ENCODE measurements around the gene PALM3.

PALM3 gene

DNA sequence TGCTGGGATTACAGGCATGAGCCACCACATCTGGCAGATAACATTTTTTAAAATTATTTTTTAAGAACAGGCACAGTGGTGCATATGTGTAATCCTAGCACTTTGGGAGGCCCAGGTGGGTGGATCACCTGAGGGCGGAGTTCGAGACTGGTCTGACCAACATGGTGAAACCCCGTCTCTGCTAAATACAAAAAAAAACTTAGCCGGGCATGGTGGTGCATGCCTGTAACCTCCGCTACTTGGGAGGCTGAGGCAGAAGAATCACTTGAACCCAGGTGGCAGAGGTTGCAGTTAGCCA lies 631 bp upstream of the PALM3 start:
- no peak for ATAC-seq
- TF ChIP-seq, protein P1, sequence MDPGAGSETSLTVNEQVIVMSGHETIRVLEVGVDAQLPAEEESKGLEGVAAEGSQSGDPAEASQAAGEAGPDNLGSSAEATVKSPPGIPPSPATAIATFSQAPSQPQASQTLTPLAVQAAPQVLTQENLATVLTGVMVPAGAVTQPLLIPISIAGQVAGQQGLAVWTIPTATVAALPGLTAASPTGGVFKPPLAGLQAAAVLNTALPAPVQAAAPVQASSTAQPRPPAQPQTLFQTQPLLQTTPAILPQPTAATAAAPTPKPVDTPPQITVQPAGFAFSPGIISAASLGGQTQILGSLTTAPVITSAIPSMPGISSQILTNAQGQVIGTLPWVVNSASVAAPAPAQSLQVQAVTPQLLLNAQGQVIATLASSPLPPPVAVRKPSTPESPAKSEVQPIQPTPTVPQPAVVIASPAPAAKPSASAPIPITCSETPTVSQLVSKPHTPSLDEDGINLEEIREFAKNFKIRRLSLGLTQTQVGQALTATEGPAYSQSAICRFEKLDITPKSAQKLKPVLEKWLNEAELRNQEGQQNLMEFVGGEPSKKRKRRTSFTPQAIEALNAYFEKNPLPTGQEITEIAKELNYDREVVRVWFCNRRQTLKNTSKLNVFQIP (CRISPR knock-in tag; IDR thresholded peaks at IDR 0.05; ENCODE audit: borderline replicate concordance, low read depth): no peak
- TF ChIP-seq ZNF565 (CRISPR knock-in tag; conservative IDR thresholded peaks at IDR 0.05; ENCODE audit: low read depth) (no peak), SNAI2 (CRISPR knock-in tag; IDR thresholded peaks at IDR 0.05) (no peak), RARB (CRISPR knock-in tag; IDR thresholded peaks at IDR 0.05) (no peak), ARNTL (CRISPR knock-in tag; IDR thresholded peaks at IDR 0.05; ENCODE audit: borderline replicate concordance, low read depth) (no peak), OSR1 (CRISPR knock-in tag; IDR thresholded peaks at IDR 0.05) (no peak), BACH2 (CRISPR knock-in tag; IDR thresholded peaks at IDR 0.05; ENCODE audit: borderline replicate concordance) (no peak), ZC3H10 (CRISPR knock-in tag; IDR thresholded peaks at IDR 0.05) (no peak), ZFP3 (CRISPR knock-in tag; IDR thresholded peaks at IDR 0.05) (no peak), ISL1 (CRISPR knock-in tag; IDR thresholded peaks at IDR 0.05) (no peak), CSDC2 (CRISPR knock-in tag; IDR thresholded peaks at IDR 0.05) (no peak), TOX (CRISPR knock-in tag; IDR thresholded peaks at IDR 0.05; ENCODE audit: borderline replicate concordance) (no peak), ZNF70 (CRISPR knock-in tag; IDR thresholded peaks at IDR 0.05) (no peak)
- TF ChIP-seq, protein P2, sequence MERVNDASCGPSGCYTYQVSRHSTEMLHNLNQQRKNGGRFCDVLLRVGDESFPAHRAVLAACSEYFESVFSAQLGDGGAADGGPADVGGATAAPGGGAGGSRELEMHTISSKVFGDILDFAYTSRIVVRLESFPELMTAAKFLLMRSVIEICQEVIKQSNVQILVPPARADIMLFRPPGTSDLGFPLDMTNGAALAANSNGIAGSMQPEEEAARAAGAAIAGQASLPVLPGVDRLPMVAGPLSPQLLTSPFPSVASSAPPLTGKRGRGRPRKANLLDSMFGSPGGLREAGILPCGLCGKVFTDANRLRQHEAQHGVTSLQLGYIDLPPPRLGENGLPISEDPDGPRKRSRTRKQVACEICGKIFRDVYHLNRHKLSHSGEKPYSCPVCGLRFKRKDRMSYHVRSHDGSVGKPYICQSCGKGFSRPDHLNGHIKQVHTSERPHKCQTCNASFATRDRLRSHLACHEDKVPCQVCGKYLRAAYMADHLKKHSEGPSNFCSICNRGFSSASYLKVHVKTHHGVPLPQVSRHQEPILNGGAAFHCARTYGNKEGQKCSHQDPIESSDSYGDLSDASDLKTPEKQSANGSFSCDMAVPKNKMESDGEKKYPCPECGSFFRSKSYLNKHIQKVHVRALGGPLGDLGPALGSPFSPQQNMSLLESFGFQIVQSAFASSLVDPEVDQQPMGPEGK (CRISPR knock-in tag; IDR thresholded peaks at IDR 0.05; ENCODE audit: borderline replicate concordance): no peak
- TF ChIP-seq, protein P3, sequence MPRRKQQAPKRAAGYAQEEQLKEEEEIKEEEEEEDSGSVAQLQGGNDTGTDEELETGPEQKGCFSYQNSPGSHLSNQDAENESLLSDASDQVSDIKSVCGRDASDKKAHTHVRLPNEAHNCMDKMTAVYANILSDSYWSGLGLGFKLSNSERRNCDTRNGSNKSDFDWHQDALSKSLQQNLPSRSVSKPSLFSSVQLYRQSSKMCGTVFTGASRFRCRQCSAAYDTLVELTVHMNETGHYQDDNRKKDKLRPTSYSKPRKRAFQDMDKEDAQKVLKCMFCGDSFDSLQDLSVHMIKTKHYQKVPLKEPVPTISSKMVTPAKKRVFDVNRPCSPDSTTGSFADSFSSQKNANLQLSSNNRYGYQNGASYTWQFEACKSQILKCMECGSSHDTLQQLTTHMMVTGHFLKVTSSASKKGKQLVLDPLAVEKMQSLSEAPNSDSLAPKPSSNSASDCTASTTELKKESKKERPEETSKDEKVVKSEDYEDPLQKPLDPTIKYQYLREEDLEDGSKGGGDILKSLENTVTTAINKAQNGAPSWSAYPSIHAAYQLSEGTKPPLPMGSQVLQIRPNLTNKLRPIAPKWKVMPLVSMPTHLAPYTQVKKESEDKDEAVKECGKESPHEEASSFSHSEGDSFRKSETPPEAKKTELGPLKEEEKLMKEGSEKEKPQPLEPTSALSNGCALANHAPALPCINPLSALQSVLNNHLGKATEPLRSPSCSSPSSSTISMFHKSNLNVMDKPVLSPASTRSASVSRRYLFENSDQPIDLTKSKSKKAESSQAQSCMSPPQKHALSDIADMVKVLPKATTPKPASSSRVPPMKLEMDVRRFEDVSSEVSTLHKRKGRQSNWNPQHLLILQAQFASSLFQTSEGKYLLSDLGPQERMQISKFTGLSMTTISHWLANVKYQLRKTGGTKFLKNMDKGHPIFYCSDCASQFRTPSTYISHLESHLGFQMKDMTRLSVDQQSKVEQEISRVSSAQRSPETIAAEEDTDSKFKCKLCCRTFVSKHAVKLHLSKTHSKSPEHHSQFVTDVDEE (CRISPR knock-in tag; IDR thresholded peaks at IDR 0.05): no peak
- TF ChIP-seq, protein P4, sequence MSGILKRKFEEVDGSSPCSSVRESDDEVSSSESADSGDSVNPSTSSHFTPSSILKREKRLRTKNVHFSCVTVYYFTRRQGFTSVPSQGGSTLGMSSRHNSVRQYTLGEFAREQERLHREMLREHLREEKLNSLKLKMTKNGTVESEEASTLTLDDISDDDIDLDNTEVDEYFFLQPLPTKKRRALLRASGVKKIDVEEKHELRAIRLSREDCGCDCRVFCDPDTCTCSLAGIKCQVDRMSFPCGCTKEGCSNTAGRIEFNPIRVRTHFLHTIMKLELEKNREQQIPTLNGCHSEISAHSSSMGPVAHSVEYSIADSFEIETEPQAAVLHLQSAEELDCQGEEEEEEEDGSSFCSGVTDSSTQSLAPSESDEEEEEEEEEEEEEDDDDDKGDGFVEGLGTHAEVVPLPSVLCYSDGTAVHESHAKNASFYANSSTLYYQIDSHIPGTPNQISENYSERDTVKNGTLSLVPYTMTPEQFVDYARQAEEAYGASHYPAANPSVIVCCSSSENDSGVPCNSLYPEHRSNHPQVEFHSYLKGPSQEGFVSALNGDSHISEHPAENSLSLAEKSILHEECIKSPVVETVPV (CRISPR knock-in tag; IDR thresholded peaks at IDR 0.05): no peak

DNA sequence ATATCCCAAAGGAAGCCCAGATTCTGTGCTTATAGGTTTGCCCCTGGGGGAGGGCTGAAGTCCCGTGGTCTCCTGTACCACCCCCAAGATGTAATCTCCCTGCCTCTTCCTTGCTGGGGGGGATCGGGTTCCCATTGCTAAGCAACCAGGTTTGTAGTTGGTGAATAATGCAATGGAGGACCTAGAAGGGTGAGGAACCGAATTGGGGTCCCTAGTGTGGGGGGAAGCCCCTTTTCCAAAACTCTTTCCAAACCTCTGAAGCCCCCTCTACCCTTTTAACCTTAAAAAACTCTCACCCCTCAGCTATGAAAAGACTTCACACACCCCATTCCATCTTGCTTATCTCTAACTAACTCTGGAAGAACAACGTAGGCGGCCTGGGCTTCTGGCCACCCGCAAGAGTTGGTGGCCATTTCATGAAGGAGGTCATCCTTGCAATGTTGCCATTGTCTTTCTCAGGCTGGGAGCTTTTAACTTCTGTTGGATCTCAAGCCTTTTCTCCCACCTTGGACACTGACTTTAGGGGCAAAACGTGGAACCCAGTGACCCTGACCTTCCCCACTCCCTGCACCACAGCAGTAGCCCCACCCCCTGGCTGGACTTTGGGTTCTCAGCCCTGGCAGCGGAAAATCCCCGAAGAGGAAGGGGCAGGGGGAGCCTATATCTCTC lies 661 bp downstream of the PALM3 start:
- ATAC-seq: no peak
- TF ChIP-seq ZNF8 (CRISPR knock-in tag; IDR thresholded peaks at IDR 0.05) (no peak), TCF4 (CRISPR knock-in tag; IDR thresholded peaks at IDR 0.05; ENCODE audit: borderline replicate concordance) (no peak), ZNF565 (CRISPR knock-in tag; conservative IDR thresholded peaks at IDR 0.05; ENCODE audit: low read depth) (no peak), ZFP30 (CRISPR knock-in tag; IDR thresholded peaks at IDR 0.05) (no peak)

DNA sequence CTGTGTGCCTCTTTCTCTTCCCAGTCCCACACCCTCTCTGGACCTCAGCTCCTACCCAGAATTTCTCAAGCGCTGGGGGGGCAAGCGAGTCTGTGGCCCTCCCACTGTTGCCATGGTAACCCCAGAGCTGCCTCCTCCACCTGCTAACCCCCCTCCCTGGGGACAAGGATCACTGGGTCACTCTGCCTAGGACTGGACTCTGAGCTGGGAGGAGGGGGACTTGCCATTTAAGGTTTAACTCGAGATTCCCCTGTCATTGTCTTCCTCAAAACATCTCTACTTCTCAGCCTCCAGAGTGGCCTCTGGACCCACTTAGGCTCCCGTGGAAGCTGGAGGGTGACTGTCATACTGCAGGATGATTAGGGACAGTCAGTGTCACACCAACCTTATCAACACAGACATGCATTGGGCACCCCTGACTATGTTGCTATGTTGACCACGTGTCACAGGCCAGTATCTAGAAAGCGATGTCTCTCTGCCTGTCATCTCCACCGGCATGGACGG lies 2.2 kb downstream of the PALM3 start:
- TF ChIP-seq, protein P3 (CRISPR knock-in tag; IDR thresholded peaks at IDR 0.05): no peak
- no peak for TF ChIP-seq ZNF565 (CRISPR knock-in tag; conservative IDR thresholded peaks at IDR 0.05; ENCODE audit: low read depth)
- no peak for TF ChIP-seq ZFP3 (CRISPR knock-in tag; IDR thresholded peaks at IDR 0.05)
- no peak for TF ChIP-seq ZNF70 (CRISPR knock-in tag; IDR thresholded peaks at IDR 0.05)
- ATAC-seq: no peak

Data from SK-N-SH treated with all-trans-retinoic acid at 6 μM for 48 hours (cell line).